Activated CD8-positive, alpha-beta memory T cell treated with anti-CD3 and anti-CD28 coated beads, Interleukin-2, amount 50 U/mL, for 24 hours (primary cell): ENCODE measurements around the gene B4GALT6.

Experiments used
- DNase-seq: peaks from one replicate; pipeline ENCODE4 v3.0.0-alpha.2; 2020; ENCODE audit errors: extremely low read depth

Gene B4GALT6

DNA sequence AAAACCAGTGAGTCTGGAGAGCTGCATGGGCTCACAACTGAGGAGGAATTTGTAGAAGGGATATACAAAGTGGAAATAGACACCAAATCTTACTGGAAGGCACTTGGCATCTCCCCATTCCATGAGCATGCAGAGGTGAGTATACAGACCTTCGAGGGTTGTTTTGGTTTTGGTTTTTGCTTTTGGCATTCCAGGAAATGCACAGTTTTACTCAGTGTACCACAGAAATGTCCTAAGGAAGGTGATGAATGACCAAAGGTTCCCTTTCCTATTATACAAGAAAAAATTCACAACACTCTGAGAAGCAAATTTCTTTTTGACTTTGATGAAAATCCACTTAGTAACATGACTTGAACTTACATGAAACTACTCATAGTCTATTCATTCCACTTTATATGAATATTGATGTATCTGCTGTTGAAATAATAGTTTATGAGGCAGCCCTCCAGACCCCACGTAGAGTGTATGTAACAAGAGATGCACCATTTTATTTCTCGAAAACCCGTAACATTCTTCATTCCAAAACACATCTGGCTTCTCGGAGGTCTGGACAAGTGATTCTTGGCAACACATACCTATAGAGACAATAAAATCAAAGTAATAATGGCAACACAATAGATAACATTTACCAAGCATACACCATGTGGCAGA lies 89.1 kb downstream of the B4GALT6 start:
- no peak for DNase-seq

DNA sequence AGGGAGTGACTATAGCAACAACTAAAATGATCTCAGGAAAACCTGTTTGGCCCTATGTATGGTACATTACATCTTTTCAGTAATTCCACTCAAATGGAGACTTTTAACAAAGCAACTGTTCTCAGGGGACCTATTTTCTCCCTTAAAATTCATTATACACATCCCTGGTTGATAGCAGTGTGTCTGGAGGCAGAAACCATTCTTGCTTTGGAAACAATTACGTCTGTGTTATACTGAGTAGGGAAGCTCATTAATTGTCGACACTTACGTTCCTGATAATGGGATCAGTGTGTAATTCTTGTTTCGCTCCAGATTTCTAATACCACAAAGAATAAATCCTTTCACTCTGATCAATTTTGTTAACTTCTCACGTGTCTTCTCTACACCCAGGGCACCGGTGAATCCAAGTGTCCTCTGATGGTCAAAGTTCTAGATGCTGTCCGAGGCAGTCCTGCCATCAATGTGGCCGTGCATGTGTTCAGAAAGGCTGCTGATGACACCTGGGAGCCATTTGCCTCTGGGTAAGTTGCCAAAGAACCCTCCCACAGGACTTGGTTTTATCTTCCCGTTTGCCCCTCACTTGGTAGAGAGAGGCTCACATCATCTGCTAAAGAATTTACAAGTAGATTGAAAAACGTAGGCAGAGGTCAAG lies 91.7 kb downstream of the B4GALT6 start:
- DNase-seq = no peak

DNA sequence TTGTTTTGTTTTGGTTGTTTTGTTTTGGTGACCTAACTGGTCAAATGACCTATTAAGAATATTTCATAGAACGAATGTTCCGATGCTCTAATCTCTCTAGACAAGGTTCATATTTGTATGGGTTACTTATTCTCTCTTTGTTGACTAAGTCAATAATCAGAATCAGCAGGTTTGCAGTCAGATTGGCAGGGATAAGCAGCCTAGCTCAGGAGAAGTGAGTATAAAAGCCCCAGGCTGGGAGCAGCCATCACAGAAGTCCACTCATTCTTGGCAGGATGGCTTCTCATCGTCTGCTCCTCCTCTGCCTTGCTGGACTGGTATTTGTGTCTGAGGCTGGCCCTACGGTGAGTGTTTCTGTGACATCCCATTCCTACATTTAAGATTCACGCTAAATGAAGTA lies 92.8 kb downstream of the B4GALT6 start, which contains the start of gene TTR:
Gene TTR (plus strand): TSS at position 250 of the 400 bp plus-strand sequence. CDS start 26 bp downstream, at position 276.
- DNase-seq = no peak

DNA sequence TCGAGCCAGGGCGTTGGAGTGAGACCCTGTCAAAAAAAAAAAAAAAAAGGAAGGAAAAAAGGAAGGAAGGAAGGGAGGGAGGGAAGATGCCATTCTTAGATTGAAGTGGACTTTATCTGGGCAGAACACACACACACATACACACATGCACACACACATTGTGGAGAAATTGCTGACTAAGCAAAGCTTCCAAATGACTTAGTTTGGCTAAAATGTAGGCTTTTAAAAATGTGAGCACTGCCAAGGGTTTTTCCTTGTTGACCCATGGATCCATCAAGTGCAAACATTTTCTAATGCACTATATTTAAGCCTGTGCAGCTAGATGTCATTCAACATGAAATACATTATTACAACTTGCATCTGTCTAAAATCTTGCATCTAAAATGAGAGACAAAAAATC lies 93.3 kb downstream of the B4GALT6 start:
- DNase-seq = no peak

DNA sequence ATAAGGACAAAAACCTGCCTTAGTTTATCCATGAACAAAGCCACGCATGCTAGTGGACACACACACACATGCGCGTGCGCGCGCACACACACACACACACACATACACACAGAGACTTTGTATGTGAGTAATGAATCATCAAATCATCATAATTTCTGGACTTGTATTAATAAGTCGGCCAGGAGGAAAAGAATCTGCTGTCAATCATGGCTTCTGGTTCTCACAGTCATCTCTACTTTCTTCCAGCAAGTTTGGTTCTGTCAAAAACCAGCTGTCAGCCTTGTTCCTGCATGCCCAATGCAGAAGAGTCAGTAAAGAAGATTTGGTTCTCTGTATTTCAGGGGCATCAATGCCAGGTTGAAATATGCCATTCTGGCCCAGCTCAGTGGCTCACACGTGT lies 93.8 kb downstream of the B4GALT6 start:
- DNase-seq = no peak

DNA sequence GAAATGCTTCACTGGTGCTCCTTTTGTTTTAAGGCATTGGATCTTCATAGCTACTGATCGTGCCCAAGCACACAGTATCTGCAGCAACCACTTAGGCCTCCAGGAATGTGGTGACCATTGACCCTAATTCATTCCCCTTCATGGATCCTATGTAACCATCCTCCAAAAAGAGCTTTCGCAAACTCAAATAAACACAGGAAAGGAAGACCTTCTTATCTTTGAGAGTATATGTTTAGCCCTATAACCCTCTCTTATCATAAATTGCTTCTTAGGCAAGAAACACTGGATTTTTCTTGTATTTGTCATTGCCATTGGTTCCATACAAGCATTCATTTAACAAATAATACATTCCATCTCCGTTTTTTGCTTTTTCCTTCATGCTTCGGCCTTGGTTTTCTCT lies 96.9 kb downstream of the B4GALT6 start:
- DNase-seq = no peak

DNA sequence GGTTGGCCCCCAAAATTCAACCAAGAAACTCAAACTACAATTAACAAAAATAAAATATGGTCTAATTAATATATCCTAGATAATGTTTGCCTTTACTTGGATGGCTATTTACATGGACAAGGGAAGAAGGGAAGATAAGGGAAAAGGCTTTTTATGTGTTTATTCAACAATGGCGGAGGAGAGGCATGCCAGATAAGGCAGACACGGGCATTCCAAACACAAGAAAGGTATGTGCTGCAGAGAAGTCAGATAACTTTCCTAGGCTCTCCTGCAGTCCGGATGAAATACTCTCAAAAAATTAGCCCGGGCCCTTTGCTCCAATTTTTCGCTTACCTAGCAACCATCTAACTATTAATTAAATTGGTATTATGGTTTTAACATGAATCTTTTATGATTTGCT lies 97.8 kb downstream of the B4GALT6 start:
- DNase-seq = no peak

DNA sequence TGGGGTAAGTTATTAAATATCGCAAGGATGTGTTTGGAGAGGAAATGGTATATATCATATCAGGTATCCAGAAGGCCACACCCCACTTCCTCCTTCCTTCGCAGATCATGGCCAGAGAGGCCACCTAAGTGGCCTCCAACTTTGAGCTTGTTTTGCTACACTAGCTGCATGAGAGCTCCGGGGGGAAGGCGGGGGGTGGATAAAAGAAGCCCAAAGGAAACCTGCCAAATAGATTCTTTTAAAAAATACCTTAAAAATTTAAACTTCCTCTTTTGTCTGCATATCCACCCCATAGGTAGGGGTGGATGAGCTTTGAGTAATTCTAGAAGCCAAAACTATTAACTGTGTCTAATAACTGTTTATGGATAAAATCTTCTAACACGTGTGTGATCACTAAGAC lies 98.4 kb downstream of the B4GALT6 start:
- no peak for DNase-seq

DNA sequence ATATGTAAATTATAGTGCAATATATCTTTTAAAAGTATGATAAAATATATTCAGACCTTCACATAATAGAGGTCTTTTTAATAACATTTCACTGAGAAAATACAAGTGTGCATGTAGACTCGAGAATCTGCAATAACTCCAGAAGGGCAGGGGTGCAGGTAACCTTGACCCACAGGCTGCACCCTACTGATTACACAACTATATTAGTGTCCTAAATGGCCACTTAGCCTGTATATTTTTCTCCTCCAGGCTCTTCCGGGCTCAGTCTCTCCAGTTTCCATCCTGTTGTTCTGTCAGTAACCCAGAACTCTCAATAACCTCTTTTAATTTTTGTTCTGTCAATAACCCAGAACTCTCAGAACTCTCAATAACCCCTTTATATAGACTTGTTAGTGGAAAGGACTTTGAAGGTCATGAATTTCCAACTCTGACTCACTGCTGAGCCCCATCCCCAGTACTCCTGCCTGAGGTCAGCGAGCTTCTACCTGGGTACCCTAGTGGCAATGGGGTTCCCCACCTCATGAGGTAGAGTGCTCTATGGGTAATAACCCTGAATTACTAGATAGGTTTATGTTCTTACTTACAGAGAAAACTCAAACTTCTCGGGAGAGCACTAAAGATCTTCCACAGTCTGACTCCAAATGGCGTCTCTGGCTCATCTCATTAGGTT lies 101.1 kb downstream of the B4GALT6 start:
- no peak for DNase-seq

DNA sequence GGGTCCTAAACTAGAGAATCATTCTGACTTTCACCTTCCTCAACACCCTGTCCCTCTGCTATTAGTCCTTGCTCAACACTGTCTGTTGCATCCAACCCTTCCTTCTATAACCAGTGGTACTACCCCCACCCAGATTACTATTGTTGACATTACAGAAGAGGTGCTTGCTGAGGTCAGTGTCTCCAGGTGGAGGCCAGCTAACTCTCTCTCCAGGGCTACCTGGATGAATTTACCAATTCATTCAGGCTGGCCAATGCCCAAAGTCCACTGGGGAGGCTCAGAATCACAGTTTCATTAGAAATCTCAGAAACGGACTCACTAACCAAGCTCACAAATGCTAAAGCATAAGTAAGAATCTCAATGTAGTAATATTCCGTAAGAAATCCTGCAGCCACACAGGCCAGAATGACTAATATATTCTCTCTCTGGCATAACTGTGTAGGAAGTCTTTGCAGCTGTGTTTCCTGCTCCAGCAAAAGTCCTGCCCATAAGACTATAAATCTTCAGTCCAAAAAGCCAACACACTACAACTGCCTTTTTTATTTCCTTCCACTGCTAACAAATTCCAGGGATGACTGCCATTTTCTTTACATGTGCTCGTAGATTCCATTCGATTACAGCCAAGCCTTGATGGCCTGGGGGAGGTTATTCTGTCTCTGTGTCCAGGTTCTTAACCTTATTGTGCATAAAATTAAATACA lies 102.7 kb downstream of the B4GALT6 start:
- no peak for DNase-seq

DNA sequence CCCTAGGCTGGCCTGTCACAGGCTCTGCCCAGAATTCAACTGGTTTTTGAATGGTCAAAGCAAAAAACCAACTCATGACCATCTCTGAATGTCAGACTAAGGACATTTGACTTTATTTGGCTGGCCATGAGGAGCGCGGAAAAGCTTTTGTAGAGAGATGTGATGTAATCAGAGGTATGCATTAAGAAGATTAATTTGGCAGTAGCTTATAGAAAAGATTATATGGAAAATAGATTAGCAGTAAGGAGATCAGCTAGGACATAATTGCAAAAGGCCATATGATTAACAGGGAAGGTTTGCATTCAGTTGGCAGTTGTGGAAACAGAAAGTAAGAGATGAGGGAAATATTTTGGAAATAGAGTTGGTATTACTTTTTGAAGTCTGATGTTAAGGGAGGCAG lies 105.0 kb downstream of the B4GALT6 start:
- DNase-seq = no peak

DNA sequence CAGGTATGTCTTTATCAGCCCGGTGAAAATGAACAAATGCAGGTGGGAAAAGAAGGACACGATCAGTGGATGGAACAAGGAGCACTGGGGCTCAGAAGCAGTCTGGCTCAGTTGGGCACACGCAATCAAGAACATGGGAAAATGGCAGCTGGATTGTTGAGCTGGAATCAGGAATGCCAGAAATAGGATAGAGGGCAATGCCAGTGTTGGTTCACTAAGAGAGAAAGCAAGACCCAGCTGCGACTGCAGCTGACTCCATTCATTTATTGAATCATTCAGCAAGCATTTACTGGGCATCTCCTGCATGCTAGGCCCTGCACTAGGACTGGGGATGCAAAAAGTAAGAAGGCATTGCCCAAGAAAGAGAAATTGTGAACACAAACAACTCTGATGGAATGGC lies 106.3 kb downstream of the B4GALT6 start:
- DNase-seq = no peak

DNA sequence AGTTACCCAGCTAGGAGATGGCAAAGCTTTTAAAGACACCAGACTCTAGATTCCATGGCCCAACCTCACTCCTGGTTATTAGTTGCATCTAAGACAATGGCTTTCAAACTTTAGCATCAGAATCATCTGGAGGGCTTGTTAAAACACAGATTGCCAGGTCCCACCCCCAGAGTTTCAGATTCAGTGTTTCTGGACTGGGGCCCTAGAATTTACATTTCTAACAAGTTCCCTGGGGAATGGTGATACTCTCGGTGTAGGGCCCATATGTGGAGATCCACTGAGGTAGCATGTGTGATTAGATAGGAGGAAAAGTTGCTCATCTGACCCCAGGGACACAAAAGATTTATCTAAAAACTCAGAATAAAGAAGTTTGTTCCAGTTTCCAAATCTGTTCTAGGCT lies 107.2 kb downstream of the B4GALT6 start:
- no peak for DNase-seq

DNA sequence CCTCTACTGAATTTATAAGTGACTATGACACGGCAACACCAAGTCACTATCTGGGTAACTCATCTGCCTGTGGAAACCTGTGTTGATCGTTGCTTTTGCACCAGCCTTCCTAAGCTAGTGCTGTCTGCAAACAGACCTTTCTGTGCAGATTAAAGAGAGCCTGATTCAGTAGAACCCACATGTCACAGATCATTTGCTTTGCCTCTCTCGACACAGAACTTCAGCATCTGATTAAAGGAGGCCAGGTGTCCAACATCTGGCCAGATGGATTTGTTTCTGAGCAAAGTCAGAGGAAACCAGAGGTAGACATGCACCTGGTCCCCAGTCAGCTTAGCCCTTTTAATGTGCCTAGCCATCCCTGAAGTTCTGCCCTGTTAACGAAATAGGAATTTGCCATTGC lies 107.7 kb downstream of the B4GALT6 start:
- no peak for DNase-seq

DNA sequence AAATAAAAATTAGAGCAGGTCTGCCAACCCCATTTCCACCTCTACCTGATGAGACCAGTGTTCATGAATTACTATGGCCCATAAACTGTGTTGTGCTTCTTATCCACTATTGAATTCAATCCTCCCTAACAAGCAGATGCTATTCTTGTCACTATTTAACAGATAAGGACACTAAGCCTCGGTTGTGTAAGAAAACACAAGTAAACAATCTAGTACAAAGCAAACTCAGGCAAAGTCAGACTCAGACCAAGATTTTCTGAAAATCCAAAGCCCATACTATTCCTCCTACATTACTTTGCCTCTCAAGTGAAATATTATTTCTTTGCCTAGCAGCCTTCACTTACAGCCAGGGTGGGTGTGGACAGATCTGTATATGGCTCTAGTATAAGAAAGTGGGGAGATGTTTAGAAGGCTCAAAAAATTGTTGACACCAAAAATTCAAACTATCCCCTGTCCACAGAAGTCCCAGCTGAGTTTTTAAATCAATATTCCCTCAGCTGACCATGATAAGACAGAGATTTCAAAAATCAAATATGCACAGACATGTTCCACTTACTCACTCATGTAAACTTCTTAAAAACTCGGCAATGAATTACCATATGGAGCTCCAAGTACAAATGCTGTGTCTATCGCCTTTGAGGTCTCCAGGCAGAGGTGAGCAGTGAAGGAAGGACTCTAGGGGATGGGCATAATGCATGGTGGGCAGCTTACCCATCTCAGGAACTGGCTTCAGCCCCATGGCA lies 108.7 kb downstream of the B4GALT6 start:
- DNase-seq = no peak

DNA sequence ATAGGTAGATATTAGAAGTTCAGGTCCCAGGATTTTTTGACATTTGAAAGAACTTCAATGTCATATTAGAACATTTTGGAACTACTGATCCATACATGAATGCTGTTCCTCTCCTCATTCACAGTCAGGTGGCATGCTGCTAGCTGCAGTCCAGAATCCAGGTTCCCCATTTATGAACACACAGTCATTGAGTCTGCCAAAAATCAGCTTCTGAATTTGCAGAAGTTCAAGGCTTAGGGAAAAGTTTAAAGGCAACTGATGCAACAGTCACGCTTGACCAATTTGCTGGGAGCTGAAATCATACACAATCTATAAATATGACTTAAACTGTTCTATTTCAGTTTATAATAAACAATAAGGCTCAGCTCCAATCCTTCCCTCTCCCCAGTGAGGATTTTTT lies 110.0 kb downstream of the B4GALT6 start:
- DNase-seq = no peak
